ENCODE measurements around the gene ZNF333.
"Not testable (repeated sequence)": the region's sequence is repeated elsewhere in the genome, so short reads cannot be mapped to it uniquely, and the experiment has no call there.

Gene ZNF333

GRCh38 chr19:14768001-14768400 lies 78.2 kb downstream of the ZNF333 start:
- DNase-seq (ENCODE audit: low read depth in 2 of 2), result no peak

DNA sequence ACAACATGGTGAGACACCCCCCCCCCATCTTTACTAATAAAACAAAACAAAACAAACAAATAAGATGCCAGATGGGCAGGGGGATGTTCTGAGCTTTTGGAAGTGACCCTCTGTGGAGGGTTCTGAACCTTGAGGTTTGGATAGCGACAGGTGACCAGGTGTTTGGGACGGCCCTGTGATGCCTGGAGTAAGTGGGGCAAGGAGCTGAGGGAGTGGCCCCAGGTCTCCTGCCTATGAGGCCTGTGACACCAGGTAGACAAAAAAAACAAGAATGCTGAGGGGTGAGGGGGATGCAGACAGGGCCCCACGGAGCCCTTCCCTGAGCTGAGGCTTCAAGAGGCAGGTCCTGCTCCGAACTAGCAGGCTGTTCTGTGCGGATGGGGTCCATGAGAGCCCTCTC lies 79.4 kb downstream of the ZNF333 start:
- DNase-seq (ENCODE audit: low read depth in 2 of 2), result no peak

GRCh38 chr19:14770136-14770535 lies 80.3 kb downstream of the ZNF333 start:
- no peak for DNase-seq (ENCODE audit: low read depth in 2 of 2)

- DNase-seq (ENCODE audit: low read depth in 2 of 2), result no peak
These were observed 81.3 kb downstream of the ZNF333 start for GRCh38 chr19:14770944-14771839.

- DNase-seq (ENCODE audit: low read depth in 2 of 2), result no peak
These were observed 82.6 kb downstream of the ZNF333 start for GRCh38 chr19:14772467-14772866.

DNA sequence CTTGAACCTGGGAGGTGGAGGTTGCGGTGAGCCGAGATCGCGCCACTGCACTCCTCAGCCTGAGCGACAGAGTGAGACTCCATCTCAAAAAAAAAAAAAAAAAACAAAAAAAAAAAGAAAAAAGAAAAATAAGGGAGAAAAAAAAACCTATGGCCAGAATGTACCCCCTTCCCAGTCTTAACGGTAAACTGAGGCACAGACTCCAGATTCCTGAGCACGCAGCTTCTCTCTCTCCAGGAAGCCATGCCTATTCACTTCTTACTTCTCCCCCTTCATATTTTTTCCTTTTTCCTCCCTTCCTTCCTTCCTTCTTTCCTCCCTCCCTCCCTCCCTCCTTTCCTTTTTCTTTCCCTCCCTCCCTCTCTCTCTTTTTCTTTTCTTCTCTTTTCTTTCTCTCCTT lies 83.1 kb downstream of the ZNF333 start:
- DNase-seq (ENCODE audit: low read depth in 2 of 2), result no peak

- DNase-seq (ENCODE audit: low read depth in 2 of 2), result not testable (repeated sequence)
These were observed 83.9 kb downstream of the ZNF333 start for GRCh38 chr19:14773722-14774121.

- no peak for DNase-seq (ENCODE audit: low read depth in 2 of 2)
These were observed 84.5 kb downstream of the ZNF333 start for GRCh38 chr19:14774373-14774772.

DNA sequence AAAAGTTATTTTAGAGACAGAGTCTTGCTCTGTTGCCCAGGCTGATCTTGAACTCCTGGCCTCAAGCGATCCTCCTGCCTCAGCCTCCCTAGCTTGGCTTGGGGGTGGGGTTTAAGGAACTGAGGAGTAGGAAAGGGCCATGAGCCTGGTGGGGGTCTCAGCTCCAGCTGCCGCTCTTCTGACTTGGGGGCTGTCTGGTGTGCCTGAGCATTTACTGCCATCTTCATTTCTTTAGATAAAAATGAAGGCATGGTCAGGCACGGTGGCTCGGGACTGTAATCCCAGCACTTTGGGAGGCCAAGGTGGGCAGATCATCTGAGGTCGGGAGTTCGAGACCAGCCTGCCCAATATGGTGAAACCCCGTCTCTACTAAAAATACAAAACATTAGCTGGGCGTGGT lies 85.5 kb downstream of the ZNF333 start:
- not testable (repeated sequence) for DNase-seq (ENCODE audit: low read depth in 2 of 2)

DNA sequence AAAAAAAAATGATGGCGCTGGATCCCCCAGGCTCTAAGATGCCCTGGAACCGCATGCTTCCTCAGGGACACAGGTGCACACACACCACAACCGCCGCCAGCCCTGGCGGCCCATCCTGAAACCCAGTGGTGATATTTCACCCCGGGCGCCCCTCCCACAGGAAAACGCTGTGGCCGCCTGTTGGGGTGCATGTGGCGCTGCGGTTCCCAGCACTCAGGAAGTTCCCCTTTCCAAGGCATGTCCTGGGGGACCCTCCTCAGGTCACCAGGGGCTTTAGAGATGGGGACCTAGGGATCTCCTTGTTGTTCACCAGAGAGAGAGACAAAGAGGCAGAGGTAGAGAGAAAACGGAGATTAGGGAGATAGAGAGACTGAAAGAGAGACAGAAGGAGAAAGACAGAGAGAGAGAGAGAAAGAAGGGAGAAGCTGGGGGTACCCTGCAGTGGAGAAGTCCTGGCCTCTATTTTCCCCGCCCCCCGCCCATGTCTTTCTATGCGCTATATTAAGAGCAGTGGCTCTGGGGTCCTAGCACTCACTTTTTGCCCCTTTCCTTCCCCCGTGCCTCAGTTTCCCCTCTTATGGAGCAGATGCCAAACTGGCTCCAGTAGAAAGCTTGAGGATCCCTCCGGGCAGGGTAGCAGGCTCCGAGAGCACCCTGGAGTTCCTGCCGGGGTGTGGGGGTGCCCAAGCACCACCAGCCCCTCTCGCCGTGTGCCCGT lies 86.2 kb downstream of the ZNF333 start:
- no peak for DNase-seq (ENCODE audit: low read depth in 2 of 2)

DNA sequence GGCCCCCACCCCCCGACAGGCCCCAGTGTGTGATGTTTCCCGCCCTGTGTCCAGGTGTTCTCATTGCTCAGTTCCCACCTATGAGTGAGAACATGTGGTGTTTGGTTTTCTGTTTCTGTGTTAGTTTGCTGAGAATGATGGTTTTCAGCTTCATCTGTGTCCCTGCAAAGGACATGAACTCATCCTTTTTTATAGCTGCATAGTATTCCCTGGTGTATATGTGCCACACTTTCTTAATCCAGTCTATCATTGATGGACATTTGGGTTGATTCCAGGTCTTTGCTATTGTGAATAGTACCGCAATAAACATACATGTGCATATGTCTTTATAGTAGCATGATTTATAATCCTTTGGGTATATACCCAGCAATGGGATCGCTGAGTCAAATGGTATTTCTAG lies 87.8 kb downstream of the ZNF333 start:
- DNase-seq (ENCODE audit: low read depth in 2 of 2), result not testable (repeated sequence)

DNA sequence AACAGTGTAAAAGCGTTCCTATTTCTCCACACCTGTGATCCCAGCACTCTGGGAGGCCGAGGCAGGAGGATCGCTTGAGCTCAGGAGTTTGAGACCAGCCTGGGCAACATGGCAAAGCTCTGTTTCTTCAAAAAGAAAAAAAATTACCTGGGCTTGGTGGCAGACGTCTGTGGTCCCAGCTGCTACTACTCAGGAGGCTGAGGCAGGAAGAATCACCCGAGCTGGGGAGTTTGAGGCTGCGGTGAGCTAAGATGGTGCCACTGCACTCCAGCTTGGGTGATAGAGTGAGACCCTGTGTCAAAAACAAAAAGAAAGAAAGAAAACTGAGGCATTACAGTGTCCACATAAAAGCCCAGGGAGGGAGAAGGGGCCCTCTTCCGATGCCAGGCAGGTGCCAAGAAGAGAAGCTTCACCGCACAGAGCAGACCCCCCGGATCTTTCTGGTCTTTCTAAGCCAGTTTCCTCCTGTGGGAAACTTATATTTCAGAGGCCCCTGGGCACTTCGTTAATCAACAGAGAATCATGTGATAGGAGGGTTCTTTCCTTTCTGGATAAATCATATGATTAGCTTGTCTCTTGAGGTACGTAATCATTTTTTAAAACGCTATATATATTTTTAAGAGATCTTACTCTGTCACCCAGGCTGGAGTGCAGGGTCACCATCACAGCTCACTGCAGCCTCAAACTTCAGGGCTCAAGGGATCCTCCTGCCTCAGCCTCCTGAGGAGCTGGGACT lies 88.4 kb downstream of the ZNF333 start, which contains the start of gene ADGRE2:
Gene ADGRE2 (minus strand): TSS at position 451 of the 736 bp plus-strand sequence. CDS start 1,804 bp downstream, outside the sequence.
- not testable (repeated sequence) for DNase-seq (ENCODE audit: low read depth in 2 of 2)

DNA sequence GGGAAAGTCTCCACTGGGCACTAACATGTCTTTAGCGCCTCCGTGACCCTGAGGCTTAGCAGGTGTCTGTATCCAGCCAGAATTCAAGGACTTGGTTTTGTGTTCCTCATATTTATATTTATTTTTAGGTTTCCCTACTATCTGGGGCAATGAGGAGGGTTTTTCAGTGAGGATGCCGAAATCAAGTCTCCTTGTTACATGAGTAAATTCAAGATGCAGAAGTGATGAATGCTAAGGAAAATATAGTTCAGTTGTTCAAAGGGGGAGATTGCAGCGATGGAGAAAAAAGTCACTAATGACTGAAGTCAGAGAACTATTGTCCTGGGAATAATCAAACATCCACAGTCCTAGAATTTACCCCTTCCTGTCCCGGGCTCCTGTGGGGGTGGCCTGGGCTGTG lies 89.3 kb downstream of the ZNF333 start:
- DNase-seq (ENCODE audit: low read depth in 2 of 2), result no peak

GRCh38 chr19:14780622-14781225 lies 90.9 kb downstream of the ZNF333 start:
- not testable (repeated sequence) for DNase-seq (ENCODE audit: low read depth in 2 of 2)

- DNase-seq (ENCODE audit: low read depth in 2 of 2), result not testable (repeated sequence)
These were observed 92.1 kb downstream of the ZNF333 start for GRCh38 chr19:14781713-14782536.

DNA sequence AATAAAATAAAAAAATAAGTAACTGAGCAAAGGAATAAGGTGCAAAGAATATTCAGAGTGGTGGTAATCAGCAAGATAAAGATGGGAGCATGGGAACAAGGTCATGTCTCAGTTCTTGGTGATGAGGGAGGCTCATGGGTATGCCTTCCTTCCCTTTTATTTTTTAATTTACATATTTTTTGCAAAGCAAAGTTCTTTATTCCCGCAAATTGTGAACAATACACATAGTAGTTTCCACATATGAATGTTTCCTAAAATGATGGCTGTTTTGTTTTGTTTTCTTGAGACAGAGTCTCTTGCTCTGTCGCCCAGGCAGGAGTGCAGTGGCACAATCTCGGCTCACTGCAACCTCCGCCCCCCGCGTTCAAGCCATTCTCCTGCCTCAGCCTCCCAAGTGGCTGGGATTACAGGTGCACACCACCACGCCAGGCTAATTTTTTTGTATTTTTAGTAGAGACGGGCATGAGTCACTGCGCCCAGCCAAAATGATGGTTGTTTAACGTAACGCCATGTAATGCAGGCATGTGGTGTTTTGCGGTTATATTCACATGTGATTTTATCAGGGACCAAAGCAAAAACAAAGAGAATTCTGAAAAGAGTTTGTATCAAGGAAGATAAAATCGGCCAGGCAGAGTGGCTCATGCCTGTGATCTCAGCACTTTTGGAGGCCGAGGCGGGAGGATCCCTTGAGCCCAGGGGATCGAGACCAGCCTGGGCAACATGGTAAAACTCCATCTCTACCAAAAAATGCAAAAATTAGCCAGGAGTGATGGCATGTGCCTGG lies 93.0 kb downstream of the ZNF333 start:
- no peak for DNase-seq (ENCODE audit: low read depth in 2 of 2)

Measured in activated CD4-positive, alpha-beta T cell treated with anti-CD3 and anti-CD28 coated beads for 24 hours (primary cell).